Measurements from ENCODE around the gene TAT.

Gene TAT

DNA sequence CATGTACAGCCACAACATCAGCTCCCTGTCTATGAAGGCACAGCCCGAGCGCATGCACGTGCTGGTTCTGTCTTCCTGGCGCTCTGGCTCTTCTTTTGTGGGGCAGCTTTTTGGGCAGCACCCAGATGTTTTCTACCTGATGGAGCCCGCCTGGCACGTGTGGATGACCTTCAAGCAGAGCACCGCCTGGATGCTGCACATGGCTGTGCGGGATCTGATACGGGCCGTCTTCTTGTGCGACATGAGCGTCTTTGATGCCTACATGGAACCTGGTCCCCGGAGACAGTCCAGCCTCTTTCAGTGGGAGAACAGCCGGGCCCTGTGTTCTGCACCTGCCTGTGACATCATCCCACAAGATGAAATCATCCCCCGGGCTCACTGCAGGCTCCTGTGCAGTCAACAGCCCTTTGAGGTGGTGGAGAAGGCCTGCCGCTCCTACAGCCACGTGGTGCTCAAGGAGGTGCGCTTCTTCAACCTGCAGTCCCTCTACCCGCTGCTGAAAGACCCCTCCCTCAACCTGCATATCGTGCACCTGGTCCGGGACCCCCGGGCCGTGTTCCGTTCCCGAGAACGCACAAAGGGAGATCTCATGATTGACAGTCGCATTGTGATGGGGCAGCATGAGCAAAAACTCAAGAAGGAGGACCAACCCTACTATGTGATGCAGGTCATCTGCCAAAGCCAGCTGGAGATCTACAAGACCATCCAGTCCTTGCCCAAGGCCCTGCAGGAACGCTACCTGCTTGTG is 40.0 kb downstream of the TAT start:
- no peak for DNase-seq

DNA sequence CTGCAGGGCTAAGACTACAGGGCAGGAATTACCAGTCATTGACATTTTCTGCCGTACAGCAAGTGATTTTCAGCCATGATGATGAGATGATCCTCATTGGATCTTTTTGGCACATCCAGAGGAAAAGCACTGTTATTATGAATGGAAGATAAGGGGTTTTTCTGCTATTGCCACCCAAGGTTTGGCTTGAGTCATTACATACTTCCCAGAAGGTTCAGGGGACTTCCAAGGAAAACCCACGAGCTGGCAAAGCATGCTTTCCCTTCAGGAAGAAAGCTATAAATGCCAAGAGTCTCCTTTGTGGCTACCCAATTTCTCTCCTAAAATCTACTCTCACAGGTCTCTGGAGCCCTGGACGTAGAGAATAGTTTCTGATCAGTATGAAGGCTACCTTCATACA is 44.5 kb downstream of the TAT start:
- DNase-seq, result no peak

DNA sequence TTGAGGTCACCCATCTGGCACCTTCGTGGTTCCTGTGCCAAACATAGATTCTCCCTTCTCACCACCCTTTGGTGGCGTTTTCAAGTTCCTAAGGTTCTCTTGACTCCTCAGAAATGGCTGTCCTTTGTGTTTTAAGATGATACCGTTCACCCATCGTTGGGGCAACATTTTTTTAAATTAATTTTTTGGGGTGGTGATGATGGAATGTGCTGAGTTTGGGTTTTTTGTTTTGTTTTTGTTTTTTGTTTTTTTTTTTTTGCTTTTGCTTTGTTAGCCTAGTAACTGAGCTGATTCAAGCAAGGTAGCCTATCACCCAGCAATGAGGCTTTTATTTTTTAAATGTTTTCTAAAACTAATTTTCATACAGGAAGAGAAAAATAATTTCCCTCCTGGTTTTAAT is 48.0 kb downstream of the TAT start:
- DNase-seq, result no peak

DNA sequence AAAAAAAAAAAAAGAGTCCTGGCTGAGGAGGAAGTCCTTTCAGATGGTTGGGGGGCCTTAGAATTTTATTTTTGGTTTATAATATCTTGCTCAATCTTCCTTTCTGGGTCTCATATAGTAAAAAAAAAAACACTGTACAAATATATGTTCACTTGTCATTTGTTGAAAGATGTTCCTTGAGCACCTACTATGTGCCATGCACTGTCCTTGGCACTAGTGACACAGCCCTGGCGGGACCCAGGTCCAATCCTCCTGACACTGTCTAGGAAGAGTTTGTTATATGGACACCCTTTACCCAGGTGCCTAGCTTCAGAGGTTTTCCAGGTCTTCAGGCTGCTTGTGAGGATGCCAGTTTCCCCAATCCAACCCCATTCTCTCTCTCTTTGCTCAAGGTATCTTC is 48.6 kb downstream of the TAT start:
- DNase-seq, result no peak

DNA sequence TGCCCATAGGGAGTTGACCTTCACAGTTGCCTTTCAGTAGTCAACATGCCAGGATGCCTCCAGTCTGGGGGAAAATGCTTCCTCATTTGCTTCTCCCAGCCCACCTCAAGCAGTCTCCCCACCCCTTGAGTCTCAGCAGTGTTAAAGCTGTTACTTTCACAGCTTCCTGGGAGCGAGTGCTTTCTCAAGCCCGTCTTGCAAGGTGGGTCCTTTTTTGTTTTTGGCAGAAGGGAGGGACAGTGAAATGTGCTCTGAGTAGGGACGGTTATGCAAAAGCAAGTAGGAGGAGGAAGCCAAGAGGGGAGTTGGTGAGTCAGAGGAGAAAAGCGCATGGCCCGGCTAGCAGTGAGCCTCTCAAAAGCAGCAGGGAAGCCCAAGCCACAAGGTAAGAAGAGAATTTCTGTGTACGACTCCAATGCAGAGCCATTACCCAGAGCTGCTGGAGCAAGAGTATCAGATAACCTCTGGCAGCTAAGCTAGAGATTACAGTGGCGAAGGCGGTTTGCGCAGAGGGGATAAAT is 50.7 kb downstream of the TAT start, which contains the start of gene CHST4:
Gene CHST4, plus strand, starts transcription at position 316 of the 521 bp plus-strand sequence. CDS start 10,252 bp downstream, outside the sequence.
- DNase-seq, result no peak

DNA sequence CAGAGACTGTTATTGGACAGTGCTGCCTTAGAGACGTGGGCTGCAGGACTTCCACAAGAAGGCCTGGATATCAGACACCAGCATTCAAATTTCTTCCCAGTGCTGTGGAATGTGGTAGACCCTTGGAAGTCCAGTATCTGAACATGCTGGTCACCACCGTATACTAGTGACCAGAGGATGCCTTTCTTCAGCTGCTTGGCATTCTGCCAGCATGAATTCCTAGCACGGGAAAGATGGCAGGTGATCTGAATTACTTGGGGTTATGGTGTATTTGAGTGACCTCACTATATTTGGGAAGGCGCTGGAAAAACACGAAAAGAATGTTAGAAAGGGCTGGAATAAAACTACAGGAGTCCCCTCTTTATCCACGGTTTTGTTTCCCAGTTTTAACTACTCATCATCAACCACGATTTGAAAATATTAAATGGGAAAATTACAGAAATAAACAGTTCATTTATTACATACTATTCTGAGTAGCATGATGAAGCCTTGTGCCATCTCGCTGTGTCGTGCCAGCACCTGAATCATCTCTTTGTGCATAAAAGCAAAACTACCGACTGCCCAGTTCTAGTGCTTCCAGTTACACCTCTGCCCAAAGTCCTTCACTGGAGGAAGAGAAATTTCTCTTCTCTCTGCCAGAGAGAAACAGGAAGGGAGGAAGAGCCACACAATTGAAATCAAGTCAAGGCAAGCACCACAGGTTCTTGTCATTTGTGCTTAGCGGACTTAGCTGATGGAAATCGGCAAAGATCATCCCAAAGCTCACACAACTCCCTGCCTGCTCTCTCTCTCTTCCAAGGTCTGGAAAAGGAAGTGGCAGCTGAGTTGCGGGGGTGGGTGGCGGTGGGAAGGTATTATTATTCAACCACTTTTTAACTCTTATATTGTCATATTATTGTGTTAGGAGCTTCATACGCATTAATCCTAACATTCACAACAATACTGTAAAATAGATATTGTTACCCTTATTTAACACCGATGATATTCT is 52.0 kb downstream of the TAT start:
- no peak for DNase-seq

DNA sequence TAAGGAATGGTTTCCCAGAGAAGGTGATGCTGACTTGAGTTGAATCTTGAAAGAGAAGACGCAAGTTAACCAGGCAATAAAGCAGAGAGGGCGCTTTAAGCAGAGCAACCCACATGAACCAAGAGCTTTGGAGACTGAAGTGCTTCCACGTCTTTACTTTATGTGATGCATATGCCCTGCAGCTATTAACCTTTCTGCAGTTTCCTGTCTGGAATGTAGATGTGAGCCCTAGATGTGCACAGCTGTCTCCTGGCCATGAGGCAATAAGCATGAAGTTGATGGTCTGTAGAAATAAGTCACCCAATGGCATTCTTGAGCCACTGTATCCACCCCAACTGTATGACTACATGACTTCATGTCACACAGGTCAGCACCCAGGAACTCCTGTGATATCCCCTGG is 56.3 kb downstream of the TAT start:
- DNase-seq, result no peak

All from activated CD8-positive, alpha-beta memory T cell treated with anti-CD3 and anti-CD28 coated beads, Interleukin-2, amount 50 U/mL, for 4 hours (primary cell).